Spleen (tissue), 11 donors: ENCODE measurements around the gene PPP1R13B. TPM values are rescaled to one million over a fixed set of nuclear protein-coding genes. Genes with fewer than 3 reads are reported as not detected.

Experiments
- DNase-seq: peaks from one replicate; pipeline ENCODE4 v3.0.0-alpha.2; 2020
- H3K27ac ChIP-seq, 8 donors: fragments of 200-600 bp; sonication (generic) in 7 of 8; 1 replicate in 4 of 8; 2 replicates in 4 of 8; pipeline versions ENCODE4 v1.5.0 to v1.8.0; 2016 to 2021; ENCODE audit warnings: inconsistent platforms in 4 of 8, mild to moderate bottlenecking in 4 of 8, moderate library complexity in 1 of 8
- H3K27me3 ChIP-seq, 7 donors: fragments of 200-600 bp; sonication (generic) in 6 of 7; replicated peaks in 1 of 7; 1 replicate in 4 of 7; 2 replicates in 3 of 7; pipeline versions ENCODE4 v1.5.0 to v1.8.0; 2016 to 2021; ENCODE audit warnings: inconsistent platforms in 3 of 7, mild to moderate bottlenecking in 1 of 7
- H3K36me3 ChIP-seq, 6 donors: fragments of 200-600 bp; sonication (generic) in 5 of 6; 1 replicate in 4 of 6; 2 replicates in 2 of 6; pipeline versions ENCODE4 v1.5.0 to v1.8.0; 2016 to 2021; ENCODE audit warnings: inconsistent platforms in 2 of 6
- H3K4me1 ChIP-seq, 6 donors: fragments of 200-600 bp; sonication (generic) in 5 of 6; 1 replicate in 3 of 6; 2 replicates in 3 of 6; pipeline versions ENCODE4 v1.5.0 to v1.8.0; 2016 to 2021; ENCODE audit warnings: inconsistent platforms in 3 of 6
- H3K4me3 ChIP-seq, 8 donors: fragments of 200-600 bp; sonication (generic) in 7 of 8; 1 replicate in 4 of 8; 2 replicates in 4 of 8; pipeline versions ENCODE4 v1.5.0 to v1.8.0; 2016 to 2021; ENCODE audit warnings: inconsistent platforms in 4 of 8, mild to moderate bottlenecking in 4 of 8, moderate library complexity in 2 of 8
- H3K9me3 ChIP-seq, 8 donors: fragments of 200-600 bp; sonication (generic) in 7 of 8; 1 replicate in 4 of 8; 2 replicates in 4 of 8; pipeline versions ENCODE4 v1.5.0 to v1.8.0; 2016 to 2021; ENCODE audit warnings: inconsistent platforms in 4 of 8
- CTCF ChIP-seq, 11 experiments: fragments of 200-600 bp in 7 of 11; fragments of 450-650 bp in 4 of 11; sonication (generic) in 4 of 11; IDR thresholded peaks in 8 of 11; conservative IDR thresholded peaks in 3 of 11; 1 replicate in 7 of 11; 2 replicates in 4 of 11; pipeline versions ENCODE4 v1.4.0 to v1.8.0; 2016 to 2021; ENCODE audit warnings: antibody characterized with exemption in 11 of 11, inconsistent platforms in 4 of 11, mild to moderate bottlenecking in 1 of 11
- POLR2A ChIP-seq, 3 donors: fragments of 450-650 bp; IDR thresholded peaks; one replicate each; pipeline ENCODE4 v1.5.1; 2017; ENCODE audit warnings: antibody characterized with exemption in 3 of 3, mild to moderate bottlenecking in 1 of 3
- POLR2AphosphoS5 ChIP-seq, 3 donors: sonication (generic); formaldehyde crosslinking; IDR thresholded peaks; one replicate each; pipeline ENCODE4 v1.5.1; 2017; ENCODE audit warnings: antibody characterized with exemption in 3 of 3
- WGBS, 5 donors: extraction: QIAGEN DNeasy Blood & Tissue Kit in 3 of 5; methylation state at CpG; one replicate each; pipeline versions ENCODE4 v1.1.5 to v1.1.7; 2013 to 2018; 5-methylcytosine and 5-hydroxymethylcytosine counted together
- intact Hi-C: fragments of 100-400 bp; cut with DNase I; formaldehyde crosslinking; loops from one replicate; pipeline ENCODE4 v1.15.0; 2023; ENCODE audit warnings: low total_unique reads
- polyA plus RNA-seq, 3 donors: library from polyadenylated mRNA; stranded (reverse); fragments of 200-250 nt; gene quantifications; one replicate each; pipeline ENCODE4 v1.2.1, GENCODE V29; 2013
- total RNA-seq, 7 donors: library from RNA; depleted of rRNA in 3 of 7; stranded (reverse); fragments of >200 nt in 3 of 7; fragmentation: NEBNext Ultra II Directional in 4 of 7; extraction: Animal tissue kit (Norgen Biotek cat#: 25700) in 4 of 7; gene quantifications; one replicate each; pipeline versions ENCODE4 v1.1.0 to v1.2.1, GENCODE V29; 2016 to 2021
- donor health status: healthy with polysubstance abuse.
- donor health status: DM: no; HTN: no; CAD: no; lungs with moderate emphysema.
- donor health status: DM: no; HTN: no; CAD: no.
- donor health status: Bipolar disorder and iron deficiency.
- donor health status: healthy.
- donor health status: DM: no; HTN: no; CAD: no.
- donor health status: DM: yes; HTN: yes; CAD: no.

The PPP1R13B gene
- total and polyA plus RNA-seq, 10 donors, result 5.7 to 95.3 (median 36.6) TPM

GRCh38 chr14:103699901-103700752 is 147.2 kb downstream of the PPP1R13B start:
- H3K4me1 ChIP-seq, result peaks cover 43 to 100% (median 91%) of the 10 kb centered on the region in 6 donors
- no peaks in the 10 kb centered on the region for H3K27me3 ChIP-seq
- H3K27ac ChIP-seq, result peak overlapping the region in 5 of 8 donors; percentile 52 to 95 (median 83)
- peaks cover 0 to 100% (median 42%) of the 10 kb centered on the region in 6 donors for H3K36me3 ChIP-seq
- H3K4me3 ChIP-seq, result no peak overlapping the region
- DNase-seq, result peak; percentile 75
- TF ChIP-seq POLR2AphosphoS5 (IDR thresholded peaks at IDR 0.05), result peak in 2 of 3 donors; percentile 15 to 66
- TF ChIP-seq POLR2A (IDR thresholded peaks at IDR 0.05), result no peak
- intact Hi-C loops, result no loop called here
- 64 to 90% (median 78%) methylated on average over 22 to 25 of the region's 25 CpGs for WGBS, 5 donors
- H3K9me3 ChIP-seq, result no peaks in the 10 kb centered on the region

GRCh38 chr14:103699261-103699661 is 148.1 kb downstream of the PPP1R13B start:
- no peak overlapping the region for H3K4me3 ChIP-seq
- H3K27me3 ChIP-seq, result no peaks in the 10 kb centered on the region
- DNase-seq, result no peak
- peaks cover 0 to 100% (median 50%) of the 10 kb centered on the region in 6 donors for H3K36me3 ChIP-seq
- 83 to 97% (median 90%) methylated on average over 5 to 17 of the region's 17 CpGs for WGBS, 5 donors
- intact Hi-C loops, result no loop called here
- TF ChIP-seq CTCF (IDR thresholded peaks at IDR 0.05 in 8 of 11, conservative IDR thresholded peaks at IDR 0.05 in 3 of 11) (no peak), POLR2A (IDR thresholded peaks at IDR 0.05) (no peak), POLR2AphosphoS5 (IDR thresholded peaks at IDR 0.05) (peak in 1 of 3 donors; percentile 0)
- H3K9me3 ChIP-seq, result no peaks in the 10 kb centered on the region
- H3K4me1 ChIP-seq, result peaks cover 42 to 100% (median 84%) of the 10 kb centered on the region in 6 donors
- H3K27ac ChIP-seq, result peak overlapping the region in 3 of 8 donors; percentile 52 to 86 (median 83)

GRCh38 chr14:103698380-103699260 is 148.8 kb downstream of the PPP1R13B start:
- DNase-seq, result peak; percentile 87
- 72 to 82% (median 78%) methylated on average over 11 to 33 of the region's 33 CpGs for WGBS, 5 donors
- intact Hi-C loops, result no loop called here
- no peaks in the 10 kb centered on the region for H3K9me3 ChIP-seq
- TF ChIP-seq CTCF (IDR thresholded peaks at IDR 0.05 in 8 of 11, conservative IDR thresholded peaks at IDR 0.05 in 3 of 11) (no peak), POLR2AphosphoS5 (IDR thresholded peaks at IDR 0.05) (peak; percentile 42 to 78 (median 76))
- peaks cover 42 to 100% (median 78%) of the 10 kb centered on the region in 6 donors for H3K4me1 ChIP-seq
- no peaks in the 10 kb centered on the region for H3K27me3 ChIP-seq
- H3K36me3 ChIP-seq, result peaks cover 0 to 100% (median 55%) of the 10 kb centered on the region in 6 donors
- no peak overlapping the region for H3K4me3 ChIP-seq
- peak overlapping the region in 6 of 8 donors; percentile 15 to 86 (median 66) for H3K27ac ChIP-seq

- Histone ChIP-seq H3K4me3 (no peak overlapping the region), H3K27ac (peak overlapping the region in 7 of 8 donors; percentile 15 to 86 (median 57)), H3K9me3 (no peaks in the 10 kb centered on the region), H3K4me1 (peaks cover 42 to 100% (median 72%) of the 10 kb centered on the region in 6 donors), H3K36me3 (peaks cover 0 to 100% (median 55%) of the 10 kb centered on the region in 6 donors), H3K27me3 (no peaks in the 10 kb centered on the region)
- DNase-seq, result peak; percentile 68
- intact Hi-C loops, result no loop called here
- WGBS, 5 donors, result 81 to 93% (median 87%) methylated on average over 12 to 14 of the region's 14 CpGs
- TF ChIP-seq POLR2A (IDR thresholded peaks at IDR 0.05) (no peak), POLR2AphosphoS5 (IDR thresholded peaks at IDR 0.05) (peak in 2 of 3 donors; percentile 22 to 58)
These were observed 149.6 kb downstream of the PPP1R13B start for GRCh38 chr14:103697603-103698379.
